ENCODE results near the gene SGPL1.

DNA sequence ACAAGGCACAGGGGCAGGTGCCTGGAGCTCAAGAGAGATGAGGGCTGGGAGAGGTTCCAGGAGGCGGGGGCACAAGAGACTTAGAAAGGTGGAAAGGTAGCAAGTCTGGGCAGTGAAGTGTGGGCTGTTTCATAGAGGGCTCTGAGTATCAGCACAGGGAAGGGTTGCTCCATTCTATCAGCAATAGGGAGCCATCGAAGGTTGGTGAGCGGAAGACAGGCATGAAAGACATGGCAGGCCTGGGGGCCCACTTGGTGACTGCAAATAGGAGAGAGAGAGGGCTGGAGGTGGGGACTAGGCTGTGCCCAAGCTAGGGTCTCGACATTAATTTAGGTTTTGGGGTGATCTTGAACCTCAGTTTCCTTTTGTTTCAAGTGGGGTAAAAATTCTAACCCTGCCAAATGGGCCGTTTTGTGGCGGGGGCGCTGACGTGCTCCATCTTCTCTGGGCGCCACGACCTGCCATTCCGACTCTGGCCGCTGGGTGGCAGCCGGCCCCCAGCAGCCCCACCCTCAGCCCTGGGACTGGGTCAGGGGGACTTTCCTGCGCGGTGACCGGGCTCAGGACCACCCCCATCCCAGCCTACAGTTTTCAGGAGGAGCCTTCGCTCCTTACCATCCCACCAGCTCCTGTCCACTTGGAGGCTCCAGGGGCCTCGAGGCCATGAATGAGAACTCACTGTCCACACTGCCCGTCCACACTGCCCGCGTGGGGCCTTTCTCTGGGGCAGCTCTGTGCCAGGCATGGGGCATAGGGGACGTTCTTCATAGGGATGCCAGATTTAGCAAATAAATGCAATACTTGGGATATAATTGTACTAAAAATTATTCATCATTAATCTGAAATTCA, 109.9 kb downstream of the SGPL1 start:
- TF ChIP-seq CTCF (IDR thresholded peaks at IDR 0.05) = peak; percentile 54 to 97 (median 90)
- TF ChIP-seq POLR2A (IDR thresholded peaks at IDR 0.05) = no peak

Data from esophagus squamous epithelium (tissue), 4 donors.